Keratinocyte (primary cell): ENCODE data around the gene NCOA3.

ENCODE experiments used
- EZH2 ChIP-seq: IDR thresholded peaks from one replicate; pipeline ENCODE4 v1.6.1; 2012; ENCODE audit warnings: inconsistent platforms, mild to moderate bottlenecking, low read length, moderate library complexity
- TF ChIP-seq, protein P1 (sequence below), 3 experiments: IDR thresholded peaks in 1 of 3; conservative IDR thresholded peaks in 1 of 3; optimal IDR thresholded peaks in 1 of 3; 2 replicates in 2 of 3; 3 replicates in 1 of 3; pipeline versions ENCODE3 to v1.5.1; 2011; ENCODE audit warnings: low read length in 3 of 3, mild to moderate bottlenecking in 3 of 3, moderate library complexity in 2 of 3, control low read depth in 1 of 3, inconsistent platforms in 1 of 3; ENCODE audit not compliant: insufficient read depth in 2 of 3; ENCODE audit errors: extremely low read depth in 1 of 3

DNA sequence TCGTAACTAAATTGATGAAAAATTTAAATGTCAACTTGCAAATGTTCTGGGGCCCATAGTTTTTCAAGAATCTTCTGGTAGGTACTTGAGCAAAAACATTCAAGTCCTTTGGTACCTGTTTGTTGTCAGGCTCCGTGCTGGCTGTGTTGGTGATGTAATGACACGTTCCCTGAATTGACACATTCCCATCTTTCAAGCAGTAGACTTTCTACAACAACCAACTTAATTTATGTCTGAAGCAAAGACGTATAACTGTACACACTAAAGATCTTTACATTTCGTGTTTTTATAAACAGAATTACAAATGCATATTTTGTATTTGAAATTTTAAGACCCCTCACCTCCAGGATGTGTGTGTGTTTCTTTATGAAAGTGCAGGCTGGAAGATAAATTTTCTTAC lies 49.5 kb downstream of the NCOA3 start:
- TF ChIP-seq, protein P1, sequence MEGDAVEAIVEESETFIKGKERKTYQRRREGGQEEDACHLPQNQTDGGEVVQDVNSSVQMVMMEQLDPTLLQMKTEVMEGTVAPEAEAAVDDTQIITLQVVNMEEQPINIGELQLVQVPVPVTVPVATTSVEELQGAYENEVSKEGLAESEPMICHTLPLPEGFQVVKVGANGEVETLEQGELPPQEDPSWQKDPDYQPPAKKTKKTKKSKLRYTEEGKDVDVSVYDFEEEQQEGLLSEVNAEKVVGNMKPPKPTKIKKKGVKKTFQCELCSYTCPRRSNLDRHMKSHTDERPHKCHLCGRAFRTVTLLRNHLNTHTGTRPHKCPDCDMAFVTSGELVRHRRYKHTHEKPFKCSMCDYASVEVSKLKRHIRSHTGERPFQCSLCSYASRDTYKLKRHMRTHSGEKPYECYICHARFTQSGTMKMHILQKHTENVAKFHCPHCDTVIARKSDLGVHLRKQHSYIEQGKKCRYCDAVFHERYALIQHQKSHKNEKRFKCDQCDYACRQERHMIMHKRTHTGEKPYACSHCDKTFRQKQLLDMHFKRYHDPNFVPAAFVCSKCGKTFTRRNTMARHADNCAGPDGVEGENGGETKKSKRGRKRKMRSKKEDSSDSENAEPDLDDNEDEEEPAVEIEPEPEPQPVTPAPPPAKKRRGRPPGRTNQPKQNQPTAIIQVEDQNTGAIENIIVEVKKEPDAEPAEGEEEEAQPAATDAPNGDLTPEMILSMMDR (optimal IDR thresholded peaks at IDR 0.05 in 1 of 3, IDR thresholded peaks at IDR 0.05 in 1 of 3, conservative IDR thresholded peaks at IDR 0.05 in 1 of 3; ENCODE audit: extremely low read depth in 1 of 3, insufficient read depth in 2 of 3, low read length in 3 of 3): no peak
- no peak for TF ChIP-seq EZH2
